PC-9 (cell line): ENCODE measurements around the gene SMCHD1. TPM values are rescaled to one million over a fixed set of nuclear protein-coding genes. Genes with fewer than 3 reads are reported as not detected.

Experiments
- BruUV-seq: library from RNA; stranded (reverse); fragments of 400-500 nt; replicated peaks from 2 replicates; lab custom pipeline; 2021; lab: Mats Ljungman, UMichigan
- CTCF ChIA-PET: fragments of 300-600 bp; sonication (Branson Sonifier 250); formaldehyde crosslinking; loops from one replicate; lab custom pipeline; 2022; ENCODE audit warnings: antibody characterized with exemption; lab: Charles Lee
- POLR2A ChIA-PET: fragments of 300-600 bp; sonication (Branson Sonifier 250); formaldehyde crosslinking; loops from one replicate; lab custom pipeline; 2022; ENCODE audit warnings: antibody characterized with exemption; ENCODE audit not compliant: unreplicated experiment; lab: Charles Lee
- DNase-seq, 2 experiments: peaks; one replicate each; pipeline versions ENCODE4 v3.0.0 to v3.0.0-alpha.2; 2015 to 2022; ENCODE audit warnings: mixed read lengths in 1 of 2
- H2AFZ ChIP-seq: fragments of 200-600 bp; sonication (generic); 2 replicates; pipeline ENCODE4 v1.8.1; 2017; ENCODE audit warnings: antibody characterized with exemption
- H3F3A ChIP-seq: fragments of 200-600 bp; sonication (generic); 2 replicates; pipeline ENCODE4 v1.8.1; 2017; ENCODE audit warnings: antibody characterized with exemption, mild to moderate bottlenecking, low read depth; ENCODE audit not compliant: insufficient read depth
- H3K27ac ChIP-seq: fragments of 200-600 bp; sonication (generic); 2 replicates; pipeline ENCODE4 v1.6.1; 2016; ENCODE audit warnings: mixed run types
- H3K27me3 ChIP-seq: fragments of 200-600 bp; sonication (generic); 2 replicates; pipeline ENCODE4 v1.6.1; 2016; ENCODE audit warnings: low read depth, mixed run types; ENCODE audit not compliant: insufficient read depth
- H3K36me3 ChIP-seq: fragments of 200-600 bp; sonication (generic); 2 replicates; pipeline ENCODE4 v1.6.1; 2016; ENCODE audit warnings: low read depth, mixed run types
- H3K4me1 ChIP-seq: fragments of 200-600 bp; sonication (generic); replicated peaks from 2 replicates; pipeline ENCODE4 v1.6.1; 2016; ENCODE audit warnings: mixed run types; ENCODE audit not compliant: insufficient read depth
- H3K4me2 ChIP-seq: fragments of 200-600 bp; sonication (generic); 2 replicates; pipeline ENCODE4 v1.6.1; 2017; ENCODE audit warnings: mixed run types
- H3K4me3 ChIP-seq: fragments of 200-600 bp; sonication (generic); 2 replicates; pipeline ENCODE4 v1.6.1; 2016; ENCODE audit warnings: mixed run types
- H3K79me2 ChIP-seq: fragments of 200-600 bp; sonication (generic); 2 replicates; pipeline ENCODE4 v1.6.1; 2017; ENCODE audit warnings: low read depth, mixed run types
- H3K9me2 ChIP-seq: fragments of 200-600 bp; sonication (generic); 2 replicates; pipeline ENCODE4 v1.8.1; 2017; ENCODE audit warnings: mild to moderate bottlenecking; ENCODE audit not compliant: insufficient read depth
- H3K9me3 ChIP-seq: fragments of 200-600 bp; sonication (generic); 2 replicates; pipeline ENCODE4 v1.8.1; 2016; ENCODE audit warnings: low read depth; ENCODE audit not compliant: insufficient read depth
- H4K20me1 ChIP-seq: fragments of 200-600 bp; sonication (generic); 2 replicates; pipeline ENCODE4 v1.8.1; 2017; ENCODE audit not compliant: insufficient read depth
- EZH2 ChIP-seq: fragments of 200-600 bp; sonication (generic); IDR thresholded peaks from 2 replicates; pipeline ENCODE4 v1.8.0; 2017; ENCODE audit warnings: antibody characterized with exemption, low read depth
- intact Hi-C: fragments of 100-400 bp; cut with micrococcal nuclease; formaldehyde crosslinking; loops from one replicate; pipeline ENCODE4 v1.10.0; 2022; ENCODE audit not compliant: unreplicated experiment
- total RNA-seq: library from RNA; stranded (reverse); gene quantifications from 2 replicates; pipeline ENCODE4 v1.2.3, GENCODE V29; 2021
- TF ChIP-seq, protein P1 (sequence below): fragments of 200-600 bp; sonication (generic); conservative IDR thresholded peaks from 2 replicates; pipeline ENCODE4 v1.6.1; 2017; ENCODE audit warnings: mixed run types, antibody characterized with exemption, mild to moderate bottlenecking, moderate library complexity

Gene SMCHD1
- total RNA-seq, 1 experiment from 2014 or later: 73.7 TPM

GRCh38 chr18:2780750-2781149 is 125.2 kb downstream of the SMCHD1 start:
- Histone ChIP-seq H3K9me2 (no peaks in the 10 kb centered on the region), H3K79me2 (no peaks in the 10 kb centered on the region), H2AFZ (no peak overlapping the region), H3K4me3 (no peak overlapping the region), H3K27ac (no peak overlapping the region), H3F3A (peaks cover 4% of the 10 kb centered on the region; the same call in 1 of the 2 replicates), H3K4me1 (no peaks in the 10 kb centered on the region), H4K20me1 (no peaks in the 10 kb centered on the region), H3K27me3 (no peaks in the 10 kb centered on the region), H3K9me3 (no peaks in the 10 kb centered on the region), H3K4me2 (no peak overlapping the region), H3K36me3 (peaks cover 2% of the 10 kb centered on the region; the same call in 1 of the 2 replicates)
- ChIA-PET POLR2A (no interaction called here), CTCF (no interaction called here)
- BruUV-seq: no TSS peak
- DNase-seq: no peak
- intact Hi-C loops: no loop called here
- TF ChIP-seq, protein P1, sequence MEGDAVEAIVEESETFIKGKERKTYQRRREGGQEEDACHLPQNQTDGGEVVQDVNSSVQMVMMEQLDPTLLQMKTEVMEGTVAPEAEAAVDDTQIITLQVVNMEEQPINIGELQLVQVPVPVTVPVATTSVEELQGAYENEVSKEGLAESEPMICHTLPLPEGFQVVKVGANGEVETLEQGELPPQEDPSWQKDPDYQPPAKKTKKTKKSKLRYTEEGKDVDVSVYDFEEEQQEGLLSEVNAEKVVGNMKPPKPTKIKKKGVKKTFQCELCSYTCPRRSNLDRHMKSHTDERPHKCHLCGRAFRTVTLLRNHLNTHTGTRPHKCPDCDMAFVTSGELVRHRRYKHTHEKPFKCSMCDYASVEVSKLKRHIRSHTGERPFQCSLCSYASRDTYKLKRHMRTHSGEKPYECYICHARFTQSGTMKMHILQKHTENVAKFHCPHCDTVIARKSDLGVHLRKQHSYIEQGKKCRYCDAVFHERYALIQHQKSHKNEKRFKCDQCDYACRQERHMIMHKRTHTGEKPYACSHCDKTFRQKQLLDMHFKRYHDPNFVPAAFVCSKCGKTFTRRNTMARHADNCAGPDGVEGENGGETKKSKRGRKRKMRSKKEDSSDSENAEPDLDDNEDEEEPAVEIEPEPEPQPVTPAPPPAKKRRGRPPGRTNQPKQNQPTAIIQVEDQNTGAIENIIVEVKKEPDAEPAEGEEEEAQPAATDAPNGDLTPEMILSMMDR: no peak
- TF ChIP-seq EZH2: no peak

DNA sequence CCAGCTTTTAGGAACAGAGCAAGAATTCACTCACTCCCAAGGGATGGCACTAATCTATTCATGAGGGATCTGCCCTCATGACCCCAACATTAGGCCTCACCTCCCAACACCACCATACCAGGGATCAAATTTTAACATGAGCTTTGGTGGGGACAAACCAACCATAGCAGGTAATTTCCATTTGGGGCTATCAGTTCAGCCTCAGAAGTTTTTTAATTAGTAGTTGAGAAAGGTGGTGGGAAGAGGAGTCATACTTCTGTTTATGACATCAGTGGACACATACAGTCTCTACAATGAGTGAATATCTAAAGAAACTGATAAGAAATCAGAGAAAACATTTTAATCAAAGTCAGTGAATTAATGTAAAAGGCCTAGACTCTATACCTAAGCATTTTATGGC is 131.7 kb downstream of the SMCHD1 start:
- POLR2A ChIA-PET: interaction anchor here (0.5 kb wide), 1 partner anchor 217 kb away, joined by 6 read pairs; no protein-coding TSS in a partner anchor
- no peak for DNase-seq
- Histone ChIP-seq H3K79me2 (no peaks in the 10 kb centered on the region), H3K4me3 (no peak overlapping the region), H3K27me3 (no peaks in the 10 kb centered on the region), H3K9me3 (no peaks in the 10 kb centered on the region), H3K4me1 (no peaks in the 10 kb centered on the region), H3K36me3 (peaks cover 14% of the 10 kb centered on the region), H3K27ac (no peak overlapping the region), H3K9me2 (no peaks in the 10 kb centered on the region), H3F3A (peaks cover 6% of the 10 kb centered on the region; the same call in 1 of the 2 replicates), H4K20me1 (no peaks in the 10 kb centered on the region), H2AFZ (no peak overlapping the region), H3K4me2 (no peak overlapping the region)
- intact Hi-C loops: no loop called here
- no TSS peak for BruUV-seq
- CTCF ChIA-PET: no interaction called here
- TF ChIP-seq, protein P1: no peak
- no peak for TF ChIP-seq EZH2

- ChIA-PET POLR2A (no interaction called here), CTCF (no interaction called here)
- DNase-seq: no peak
- Histone ChIP-seq H3K4me2 (no peak overlapping the region), H2AFZ (no peak overlapping the region), H4K20me1 (no peaks in the 10 kb centered on the region; the same call in 1 of the 2 replicates), H3K4me3 (no peak overlapping the region), H3K27me3 (no peaks in the 10 kb centered on the region), H3K9me2 (no peaks in the 10 kb centered on the region), H3K79me2 (no peaks in the 10 kb centered on the region), H3K9me3 (no peaks in the 10 kb centered on the region), H3K36me3 (peaks cover 25% of the 10 kb centered on the region; the same call in 1 of the 2 replicates), H3K27ac (no peak overlapping the region), H3F3A (peaks cover 13% of the 10 kb centered on the region; the same call in 1 of the 2 replicates), H3K4me1 (no peaks in the 10 kb centered on the region)
- no TSS peak for BruUV-seq
- intact Hi-C loops: no loop called here
- TF ChIP-seq EZH2: no peak
- TF ChIP-seq, protein P1: no peak
Measured at GRCh38 chr18:2792395-2792794, 136.9 kb downstream of the SMCHD1 start.
